SHP77 treated with DMSO at 0.1 percent for 48 hours (cell line): Measurements from ENCODE around the gene KANSL1.
"Not testable (repeated sequence)": the region's sequence is repeated elsewhere in the genome, so short reads cannot be mapped to it uniquely, and the experiment has no call there.

Source experiments
- DNase-seq: peaks from one replicate; lab custom pipeline; 2025; lab: John Stamatoyannopoulos, UW

KANSL1 gene

GRCh38 chr17:46037722-46038255 is 155.4 kb downstream of the KANSL1 start:
- DNase-seq: no peak

GRCh38 chr17:46036491-46036890 is 156.7 kb downstream of the KANSL1 start:
- DNase-seq: no peak

- DNase-seq: no peak
These were observed 158.0 kb downstream of the KANSL1 start for GRCh38 chr17:46035112-46035818.

- no peak for DNase-seq
These were observed 159.8 kb downstream of the KANSL1 start for GRCh38 chr17:46033392-46033791.

GRCh38 chr17:46032909-46033308 is 160.3 kb downstream of the KANSL1 start:
- no peak for DNase-seq

- DNase-seq: no peak
These were observed 161.3 kb downstream of the KANSL1 start for GRCh38 chr17:46031920-46032319.

- no peak for DNase-seq
These were observed 161.8 kb downstream of the KANSL1 start for GRCh38 chr17:46031440-46031839.

GRCh38 chr17:46030752-46031151 is 162.5 kb downstream of the KANSL1 start:
- no peak for DNase-seq

- DNase-seq: no peak
These were observed 163.6 kb downstream of the KANSL1 start for GRCh38 chr17:46029627-46030026.

GRCh38 chr17:46028981-46029565 is 164.2 kb downstream of the KANSL1 start:
- no peak for DNase-seq

GRCh38 chr17:46028374-46028773 is 164.9 kb downstream of the KANSL1 start:
- DNase-seq: no peak

- DNase-seq: no peak
These were observed 165.3 kb downstream of the KANSL1 start for GRCh38 chr17:46027976-46028325.

GRCh38 chr17:46027048-46027975 is 165.9 kb downstream of the KANSL1 start:
- DNase-seq: no peak

GRCh38 chr17:46026166-46027047 is 166.8 kb downstream of the KANSL1 start:
- no peak for DNase-seq

- no peak for DNase-seq
These were observed 167.6 kb downstream of the KANSL1 start for GRCh38 chr17:46025510-46026165.

GRCh38 chr17:46025060-46025459 is 168.2 kb downstream of the KANSL1 start:
- DNase-seq: no peak

- no peak for DNase-seq
These were observed 168.6 kb downstream of the KANSL1 start for GRCh38 chr17:46024590-46024989.

GRCh38 chr17:46023783-46024388 is 169.3 kb downstream of the KANSL1 start:
- no peak for DNase-seq

GRCh38 chr17:46023366-46023765 is 169.9 kb downstream of the KANSL1 start:
- not testable (repeated sequence) for DNase-seq

GRCh38 chr17:46020998-46021397 is 172.2 kb downstream of the KANSL1 start:
- DNase-seq: no peak
